Uterus (tissue), 4 donors: Measurements from ENCODE around the gene N4BP2L2. TPM values are rescaled to one million over a fixed set of nuclear protein-coding genes. Genes with fewer than 3 reads are reported as not detected.

Experiments used
- DNase-seq, 2 donors: peaks; one replicate each; pipeline ENCODE4 v3.0.0-alpha.2; 2019 to 2020
- H3K27ac ChIP-seq, 2 donors: fragments of 200-600 bp; sonication (generic); 1 replicate in 1 of 2; 2 replicates in 1 of 2; pipeline ENCODE4 v1.5.1; 2016 to 2018
- H3K27me3 ChIP-seq, 2 donors: fragments of 200-600 bp; sonication (generic); one replicate each; pipeline ENCODE4 v1.5.1; 2018 to 2019; ENCODE audit warnings: control low read depth in 1 of 2
- H3K36me3 ChIP-seq, 2 donors: fragments of 200-600 bp; sonication (generic); one replicate each; pipeline ENCODE4 v1.5.1; 2019; ENCODE audit warnings: control low read depth in 1 of 2
- H3K4me1 ChIP-seq, 2 donors: fragments of 200-600 bp; sonication (generic); one replicate each; pipeline ENCODE4 v1.5.1; 2018 to 2019; ENCODE audit warnings: control low read depth in 1 of 2
- H3K4me3 ChIP-seq, 2 donors: fragments of 200-600 bp; sonication (generic); 1 replicate in 1 of 2; 2 replicates in 1 of 2; pipeline ENCODE4 v1.5.1; 2018 to 2019; ENCODE audit warnings: mild to moderate bottlenecking in 1 of 2
- H3K9me3 ChIP-seq, 2 donors: fragments of 200-600 bp; sonication (generic); one replicate each; pipeline ENCODE4 v1.5.1; 2019; ENCODE audit warnings: control low read depth in 1 of 2
- CTCF ChIP-seq, 4 experiments: fragments of 200-600 bp in 2 of 4; fragments of 450-650 bp in 2 of 4; sonication (generic) in 2 of 4; IDR thresholded peaks; one replicate each; pipeline ENCODE4 v1.5.1; 2016 to 2019; ENCODE audit warnings: antibody characterized with exemption in 4 of 4, mild to moderate bottlenecking in 2 of 4, moderate library complexity in 1 of 4
- POLR2A ChIP-seq, 2 donors: fragments of 450-650 bp; IDR thresholded peaks; one replicate each; pipeline ENCODE4 v1.6.1; 2016; ENCODE audit warnings: antibody characterized with exemption in 2 of 2, mild to moderate bottlenecking in 1 of 2, moderate library complexity in 1 of 2
- intact Hi-C: fragments of 100-400 bp; cut with DNase I; formaldehyde crosslinking; loops from one replicate; pipeline ENCODE4 v1.15.1; 2023; ENCODE audit warnings: low total_unique reads
- total RNA-seq, 4 donors: library from RNA; depleted of rRNA in 3 of 4; stranded (reverse); fragments of >200 nt in 3 of 4; gene quantifications; one replicate each; pipeline versions ENCODE4 v1.1.0 to v1.2.4, GENCODE V29; 2014 to 2023
- donor health status: DM: yes; HTN: yes; CAD: no.

The N4BP2L2 gene
- total RNA-seq, 4 donors from 2014 or later: 187 to 288 (median 233) TPM

- Histone ChIP-seq H3K27me3 (no peaks in the 10 kb centered on the region), H3K9me3 (no peaks in the 10 kb centered on the region), H3K4me1 (peaks cover 0 to 6% of the 10 kb centered on the region in 2 donors), H3K27ac (peak overlapping the region; percentile 93 to 96), H3K36me3 (no peaks in the 10 kb centered on the region), H3K4me3 (peak overlapping the region; percentile 63 to 97)
- peak; percentile 57 to 64 for DNase-seq
- no peak for TF ChIP-seq POLR2A (IDR thresholded peaks at IDR 0.05)
- TF ChIP-seq CTCF (IDR thresholded peaks at IDR 0.05): no peak
- intact Hi-C loops: no loop called here
Measured at GRCh38 chr13:32426990-32427851, 111.4 kb downstream of the N4BP2L2 start.

- peak overlapping the region; percentile 63 to 97 for H3K4me3 ChIP-seq
- peaks cover 0 to 6% of the 10 kb centered on the region in 2 donors for H3K4me1 ChIP-seq
- DNase-seq: no peak
- H3K27ac ChIP-seq: peak overlapping the region; percentile 93 to 96
- no peaks in the 10 kb centered on the region for H3K27me3 ChIP-seq
- TF ChIP-seq POLR2A (IDR thresholded peaks at IDR 0.05) (no peak), CTCF (IDR thresholded peaks at IDR 0.05) (no peak)
- intact Hi-C loops: no loop called here
- no peaks in the 10 kb centered on the region for H3K36me3 ChIP-seq
- H3K9me3 ChIP-seq: no peaks in the 10 kb centered on the region
Measured at GRCh38 chr13:32426191-32426989, 112.2 kb downstream of the N4BP2L2 start.

- TF ChIP-seq CTCF (IDR thresholded peaks at IDR 0.05) (no peak), POLR2A (IDR thresholded peaks at IDR 0.05) (no peak)
- H3K27me3 ChIP-seq: no peaks in the 10 kb centered on the region
- H3K9me3 ChIP-seq: peaks cover 0 to 1% of the 10 kb centered on the region in 2 donors
- H3K4me3 ChIP-seq: no peak overlapping the region
- peaks cover 0 to 6% of the 10 kb centered on the region in 2 donors for H3K4me1 ChIP-seq
- intact Hi-C loops: no loop called here
- H3K27ac ChIP-seq: no peak overlapping the region
- no peaks in the 10 kb centered on the region for H3K36me3 ChIP-seq
- DNase-seq: no peak
Measured at GRCh38 chr13:32425158-32425557, 113.4 kb downstream of the N4BP2L2 start.

- Histone ChIP-seq H3K36me3 (no peaks in the 10 kb centered on the region), H3K9me3 (peaks cover 0 to 3% of the 10 kb centered on the region in 2 donors), H3K4me1 (peaks cover 0 to 6% of the 10 kb centered on the region in 2 donors), H3K4me3 (no peak overlapping the region), H3K27ac (no peak overlapping the region), H3K27me3 (no peaks in the 10 kb centered on the region)
- no peak for TF ChIP-seq POLR2A (IDR thresholded peaks at IDR 0.05)
- TF ChIP-seq CTCF (IDR thresholded peaks at IDR 0.05): no peak
- no peak for DNase-seq
- intact Hi-C loops: no loop called here
Measured at GRCh38 chr13:32423592-32423991, 115.0 kb downstream of the N4BP2L2 start.

GRCh38 chr13:32419862-32420261 lies 118.7 kb downstream of the N4BP2L2 start:
- peaks cover 0 to 6% of the 10 kb centered on the region in 2 donors for H3K4me1 ChIP-seq
- H3K27ac ChIP-seq: no peak overlapping the region
- H3K4me3 ChIP-seq: no peak overlapping the region
- H3K9me3 ChIP-seq: peaks cover 0 to 3% of the 10 kb centered on the region in 2 donors
- H3K27me3 ChIP-seq: no peaks in the 10 kb centered on the region
- DNase-seq: no peak
- no peaks in the 10 kb centered on the region for H3K36me3 ChIP-seq
- intact Hi-C loops: no loop called here
- TF ChIP-seq CTCF (IDR thresholded peaks at IDR 0.05) (no peak), POLR2A (IDR thresholded peaks at IDR 0.05) (no peak)
